A204.1 (cell line): ENCODE data around the gene PTCD1.

Source experiments
- FAIRE-seq: peaks from 2 replicates; lab custom pipeline; 2012; peaks lifted over from hg19 to GRCh38; lab: Jason Lieb, UNC

The PTCD1 gene, protein sequence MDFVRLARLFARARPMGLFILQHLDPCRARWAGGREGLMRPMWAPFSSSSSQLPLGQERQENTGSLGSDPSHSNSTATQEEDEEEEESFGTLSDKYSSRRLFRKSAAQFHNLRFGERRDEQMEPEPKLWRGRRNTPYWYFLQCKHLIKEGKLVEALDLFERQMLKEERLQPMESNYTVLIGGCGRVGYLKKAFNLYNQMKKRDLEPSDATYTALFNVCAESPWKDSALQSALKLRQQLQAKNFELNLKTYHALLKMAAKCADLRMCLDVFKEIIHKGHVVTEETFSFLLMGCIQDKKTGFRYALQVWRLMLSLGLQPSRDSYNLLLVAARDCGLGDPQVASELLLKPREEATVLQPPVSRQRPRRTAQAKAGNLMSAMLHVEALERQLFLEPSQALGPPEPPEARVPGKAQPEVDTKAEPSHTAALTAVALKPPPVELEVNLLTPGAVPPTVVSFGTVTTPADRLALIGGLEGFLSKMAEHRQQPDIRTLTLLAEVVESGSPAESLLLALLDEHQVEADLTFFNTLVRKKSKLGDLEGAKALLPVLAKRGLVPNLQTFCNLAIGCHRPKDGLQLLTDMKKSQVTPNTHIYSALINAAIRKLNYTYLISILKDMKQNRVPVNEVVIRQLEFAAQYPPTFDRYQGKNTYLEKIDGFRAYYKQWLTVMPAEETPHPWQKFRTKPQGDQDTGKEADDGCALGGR

GRCh38 chr7:99438573-99439480, at the start of gene PTCD1, which contains the start of gene CPSF4:
PTCD1 (minus strand) TSS chr7:99438798; CDS start chr7:99435242, 3,556 bp downstream.
CPSF4 (plus strand) TSS chr7:99438943; CDS start chr7:99439083, 140 bp downstream.
- FAIRE-seq: peak; percentile 70

GRCh38 chr7:99485094-99485493, 46.5 kb upstream of the PTCD1 start:
- FAIRE-seq: no peak

GRCh38 chr7:99478464-99479440, 40.2 kb upstream of the PTCD1 start:
- no peak for FAIRE-seq

- FAIRE-seq: no peak
These were observed 37.5 kb upstream of the PTCD1 start for GRCh38 chr7:99476107-99476506.

DNA sequence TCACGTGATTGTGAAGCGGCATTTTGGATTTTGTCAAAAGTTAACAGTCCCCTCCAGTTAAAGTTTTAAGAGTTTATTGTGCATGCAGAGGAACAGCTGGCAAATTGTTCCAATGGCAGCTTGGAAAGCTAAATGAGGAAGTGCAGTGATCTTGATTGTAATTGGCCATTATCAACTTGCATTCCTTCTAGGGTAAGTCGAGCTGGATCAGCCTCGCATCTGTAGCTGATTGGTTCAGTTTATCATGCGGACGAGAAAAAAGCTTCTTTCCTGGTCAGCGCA, 34.7 kb upstream of the PTCD1 start:
- no peak for FAIRE-seq

DNA sequence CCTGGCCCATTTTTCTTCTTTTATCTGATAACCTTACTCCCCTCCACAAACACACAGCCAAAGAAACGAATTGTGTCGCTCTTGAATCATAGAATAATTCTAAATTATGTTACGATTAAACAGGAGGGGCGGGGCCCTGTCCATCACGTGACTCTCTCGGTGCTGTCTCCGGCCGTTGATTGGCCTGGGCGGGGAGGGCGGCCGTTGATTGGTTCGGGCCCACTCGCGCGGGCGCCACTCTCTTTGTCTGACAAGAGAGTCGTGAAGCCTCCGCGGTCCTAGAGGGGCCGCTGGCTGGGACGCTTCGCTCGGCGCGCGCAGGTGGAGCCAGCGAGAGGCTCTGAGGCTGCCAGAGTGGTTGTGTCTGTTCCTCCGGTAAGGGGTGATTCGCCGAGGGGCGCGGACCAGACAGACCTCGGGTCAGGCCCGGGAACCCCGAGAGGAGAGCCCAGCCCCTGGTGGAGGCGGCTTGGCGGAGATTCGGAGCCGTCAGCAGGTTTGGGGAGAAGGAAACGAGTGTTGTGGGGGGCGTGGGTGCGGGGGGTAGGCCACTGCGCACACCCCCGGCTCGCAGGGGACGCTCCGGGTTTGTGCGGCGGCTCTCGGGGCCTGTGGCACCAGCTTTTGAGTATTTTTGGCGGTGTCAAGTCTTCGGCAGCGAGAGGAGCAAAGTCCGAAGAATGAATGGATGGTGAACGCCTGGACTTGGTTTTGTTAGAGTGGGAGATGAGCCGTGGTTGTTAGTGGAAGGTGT, 34.1 kb upstream of the PTCD1 start, which contains the start of gene ZNF789:
Gene ZNF789, plus strand, starts transcription at position 330 of the 754 bp plus-strand sequence. CDS start 3,567 bp downstream, outside the sequence.
- peak; percentile 99 for FAIRE-seq

DNA sequence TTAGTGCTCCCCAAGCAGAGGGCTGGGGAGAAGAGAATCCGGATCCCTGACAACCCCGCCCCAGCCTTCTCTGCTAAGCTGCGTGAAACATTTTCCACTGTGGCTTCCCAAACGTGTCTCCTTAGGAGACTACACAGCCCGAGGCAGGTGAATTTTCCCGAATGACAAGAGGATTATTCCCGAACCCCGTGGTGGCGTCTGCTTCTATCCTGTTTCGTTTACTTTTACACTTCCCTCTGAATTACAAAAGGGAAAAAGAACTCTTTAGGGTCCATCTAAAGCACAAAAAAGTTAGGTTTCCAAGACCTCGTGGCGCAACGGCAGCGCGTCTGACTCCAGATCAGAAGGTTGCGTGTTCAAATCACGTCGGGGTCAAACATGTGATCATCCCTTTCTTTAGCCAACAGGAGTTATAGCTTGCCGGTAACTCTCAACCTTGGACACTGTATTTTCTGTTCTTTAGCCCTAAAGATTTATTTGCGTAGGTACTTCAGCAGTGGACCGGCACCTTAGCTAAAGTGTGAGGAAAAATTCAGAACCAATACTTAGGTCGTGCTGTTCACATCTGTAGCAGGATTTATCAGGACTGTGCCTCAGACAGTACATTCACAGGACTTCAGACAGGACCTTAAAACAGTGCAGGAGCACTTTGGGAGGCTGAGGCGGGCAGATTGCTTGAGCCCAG, 30.9 kb upstream of the PTCD1 start:
- no peak for FAIRE-seq

- no peak for FAIRE-seq
These were observed 29.8 kb upstream of the PTCD1 start for GRCh38 chr7:99468336-99468918.

DNA sequence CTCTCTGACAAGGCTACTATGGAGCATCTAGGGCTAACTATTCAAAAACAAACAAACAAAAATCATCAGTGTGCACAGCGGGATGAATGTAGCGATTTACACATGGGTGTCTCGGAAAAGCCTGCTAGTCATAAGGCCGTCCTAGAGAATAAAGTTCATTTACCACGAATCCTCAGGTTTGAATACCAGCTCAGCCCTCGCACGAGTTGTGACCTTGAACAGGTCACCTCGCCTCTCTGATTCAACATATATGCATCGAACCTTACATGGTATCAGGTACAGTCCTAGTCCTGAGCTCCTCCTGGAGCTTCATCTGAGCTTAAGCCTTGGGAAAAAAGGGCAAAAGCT, 26.8 kb upstream of the PTCD1 start:
- FAIRE-seq: no peak

DNA sequence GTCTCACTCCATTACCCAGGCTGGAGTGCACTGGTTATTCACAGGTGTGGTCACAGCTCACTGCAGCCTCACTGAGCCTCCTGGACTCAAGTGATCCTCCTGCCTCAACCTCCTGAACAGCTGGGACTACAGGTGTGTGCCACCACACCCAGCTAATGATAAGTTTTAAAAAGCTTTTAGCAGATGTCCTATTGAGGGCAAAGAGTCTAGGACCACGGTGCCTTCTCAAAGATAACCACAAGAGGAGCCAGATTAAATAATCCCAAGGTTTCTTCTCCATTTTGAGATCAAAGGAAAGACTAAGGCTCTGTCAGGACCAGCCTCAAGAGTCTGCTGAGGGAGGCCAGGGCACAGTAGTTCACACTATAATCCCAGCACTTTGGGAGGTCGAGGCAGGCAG, 22.6 kb upstream of the PTCD1 start:
- no peak for FAIRE-seq

GRCh38 chr7:99460651-99461050, 22.1 kb upstream of the PTCD1 start:
- FAIRE-seq: no peak

- no peak for FAIRE-seq
These were observed 20.5 kb upstream of the PTCD1 start for GRCh38 chr7:99459087-99459486.

DNA sequence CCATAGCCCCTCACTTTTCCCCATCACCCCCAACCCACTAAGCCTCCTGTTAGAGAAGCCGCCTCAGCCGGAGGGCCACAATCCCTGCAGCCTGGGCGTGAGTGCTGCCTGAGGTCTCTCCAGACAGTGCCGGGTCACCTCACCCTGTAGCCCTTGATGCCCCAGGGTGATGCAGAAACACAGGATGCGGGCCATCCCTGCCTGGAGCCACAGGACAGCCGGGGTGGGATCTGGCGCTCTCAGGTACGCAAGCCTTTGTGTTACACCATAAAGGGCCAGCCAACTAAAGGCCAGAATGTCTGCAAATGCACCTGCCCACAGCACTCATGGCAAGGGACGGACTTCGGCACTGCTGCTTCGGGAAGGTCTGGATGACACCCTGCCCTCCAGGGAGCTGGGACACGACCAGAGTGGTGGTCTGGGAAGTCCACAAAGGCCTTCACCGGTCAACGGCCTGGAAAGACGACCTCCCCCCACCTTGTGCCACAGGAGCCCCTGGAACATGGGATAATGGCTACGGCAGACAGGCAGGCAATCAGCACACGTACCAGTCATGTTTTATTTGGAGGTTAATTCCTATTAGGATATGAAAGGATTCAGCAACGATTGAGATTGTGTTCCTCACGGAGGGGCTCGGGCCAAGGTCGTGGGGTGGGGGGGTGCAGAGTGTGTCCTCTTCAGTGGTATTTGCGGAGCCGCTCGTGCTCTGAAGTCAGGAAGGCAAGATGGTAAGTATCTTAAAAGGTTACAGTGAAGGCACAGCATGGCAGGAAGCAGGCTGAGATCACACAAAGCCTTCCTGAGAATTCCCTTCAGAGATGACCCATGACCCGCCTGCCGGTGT, 19.3 kb upstream of the PTCD1 start:
- no peak for FAIRE-seq

- FAIRE-seq: no peak
These were observed 18.6 kb upstream of the PTCD1 start for GRCh38 chr7:99457050-99457649.

- FAIRE-seq: no peak
These were observed 17.7 kb upstream of the PTCD1 start for GRCh38 chr7:99456288-99456687.

DNA sequence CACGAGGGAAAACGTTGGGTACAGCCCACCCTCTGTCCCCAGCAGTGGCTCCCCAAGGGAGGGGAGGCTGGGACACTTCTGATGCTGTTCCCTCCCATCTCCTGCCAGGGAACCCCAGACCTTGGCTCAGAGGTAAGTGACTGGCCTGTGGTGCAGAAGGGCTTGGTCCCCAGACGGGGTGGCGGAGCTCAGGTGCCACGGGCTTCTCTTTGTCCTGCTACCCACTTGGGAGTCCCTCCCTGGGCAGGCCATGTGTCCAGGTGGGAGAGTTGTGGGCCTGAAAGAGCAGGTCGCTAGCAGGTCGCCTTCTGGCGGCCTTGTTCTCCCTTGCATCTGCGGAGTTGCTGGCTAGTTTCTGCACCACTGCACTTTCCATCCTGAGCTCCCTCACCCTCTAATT, 17.3 kb upstream of the PTCD1 start:
- no peak for FAIRE-seq

DNA sequence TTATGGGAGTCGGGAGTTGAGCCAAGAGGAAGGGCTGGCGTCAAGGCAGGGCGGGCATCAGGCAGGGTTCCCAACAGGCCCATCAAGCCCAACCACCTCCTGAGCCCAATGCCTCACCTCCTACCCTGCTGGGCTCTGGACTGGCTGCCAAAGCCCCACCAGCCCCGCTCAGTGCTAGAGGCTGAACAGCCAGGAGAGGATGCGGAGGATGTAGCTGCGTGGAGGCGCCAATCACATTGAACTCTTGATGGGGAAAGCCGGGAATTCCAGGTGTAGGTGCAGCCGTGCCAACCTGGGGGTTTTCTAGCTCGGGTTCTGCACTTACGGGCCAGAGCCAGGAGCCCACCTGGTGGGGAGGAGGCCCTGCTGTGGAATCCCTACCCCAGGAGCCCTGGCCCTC, 14.5 kb upstream of the PTCD1 start:
- no peak for FAIRE-seq

GRCh38 chr7:99452541-99452940, 13.9 kb upstream of the PTCD1 start:
- FAIRE-seq: no peak
